Measurements from ENCODE around the gene KRT39. TPM values are rescaled to one million over a fixed set of nuclear protein-coding genes. Genes with fewer than 3 reads are reported as not detected.
"Not testable (repeated sequence)": the region's sequence is repeated elsewhere in the genome, so short reads cannot be mapped to it uniquely, and the experiment has no call there.

The KRT39 gene
- total RNA-seq, 4 donors from 2014 or later = 2.5 to 13.3 TPM; not detected in 2

GRCh38 chr17:40935624-40936023, 31.1 kb downstream of the KRT39 start:
- Histone ChIP-seq H3K4me1 (peaks cover 17% of the 10 kb centered on the region), H3K9me3 (no peaks in the 10 kb centered on the region), H3K4me3 (peak overlapping the region; percentile 36), H3K27me3 (peaks cover 4% of the 10 kb centered on the region), H3K36me3 (no peaks in the 10 kb centered on the region), H3K27ac (no peak overlapping the region)
- 72% methylated on average over 3 of the region's 3 CpGs for WGBS
- TF ChIP-seq POLR2A (IDR thresholded peaks at IDR 0.05) (no peak), EP300 (IDR thresholded peaks at IDR 0.05) (no peak), POLR2AphosphoS5 (IDR thresholded peaks at IDR 0.05) (no peak), CTCF (IDR thresholded peaks at IDR 0.05) (no peak)
- DNase-seq (ENCODE audit: low spot score in 2 of 2) = no peak

GRCh38 chr17:40932608-40933007, 34.1 kb downstream of the KRT39 start:
- H3K27ac ChIP-seq = no peak overlapping the region
- H3K27me3 ChIP-seq = peaks cover 4% of the 10 kb centered on the region
- H3K4me1 ChIP-seq = peaks cover 8% of the 10 kb centered on the region
- no peaks in the 10 kb centered on the region for H3K9me3 ChIP-seq
- WGBS = 72% methylated on average over 2 of the region's 2 CpGs
- no peak overlapping the region for H3K4me3 ChIP-seq
- DNase-seq (ENCODE audit: low spot score in 2 of 2) = no peak
- TF ChIP-seq EP300 (IDR thresholded peaks at IDR 0.05) (no peak), POLR2AphosphoS5 (IDR thresholded peaks at IDR 0.05) (no peak), CTCF (IDR thresholded peaks at IDR 0.05) (no peak), POLR2A (IDR thresholded peaks at IDR 0.05) (no peak)
- no peaks in the 10 kb centered on the region for H3K36me3 ChIP-seq

GRCh38 chr17:40931311-40931710, 35.4 kb downstream of the KRT39 start:
- Histone ChIP-seq H3K27me3 (peaks cover 1% of the 10 kb centered on the region), H3K9me3 (no peaks in the 10 kb centered on the region), H3K36me3 (no peaks in the 10 kb centered on the region), H3K27ac (no peak overlapping the region), H3K4me1 (no peaks in the 10 kb centered on the region), H3K4me3 (no peak overlapping the region)
- DNase-seq (ENCODE audit: low spot score in 2 of 2) = no peak
- no peak for TF ChIP-seq POLR2A (IDR thresholded peaks at IDR 0.05)
- TF ChIP-seq EP300 (IDR thresholded peaks at IDR 0.05) = no peak
- TF ChIP-seq POLR2AphosphoS5 (IDR thresholded peaks at IDR 0.05) = no peak
- TF ChIP-seq CTCF (IDR thresholded peaks at IDR 0.05) = no peak
- WGBS = 51% methylated on average over 3 of the region's 3 CpGs

DNA sequence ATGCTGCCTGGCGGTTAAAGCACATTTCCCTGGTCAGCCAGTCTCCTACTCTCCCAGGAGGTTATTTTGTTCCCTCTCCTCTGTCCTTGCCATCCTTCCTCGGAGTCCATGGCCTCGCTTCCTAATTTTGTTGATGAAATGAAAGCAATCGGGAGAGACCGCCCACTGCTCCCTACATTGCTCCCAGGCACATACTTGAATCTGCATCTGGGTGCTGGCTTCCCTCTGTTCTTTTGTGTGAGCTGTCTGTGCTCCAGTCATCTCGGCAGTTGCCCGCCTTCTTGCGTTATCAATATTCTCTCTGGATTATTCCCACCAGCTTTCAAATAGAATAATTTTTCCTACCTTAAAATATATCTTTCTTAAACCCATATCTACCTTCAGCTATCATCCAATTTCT, 40.4 kb downstream of the KRT39 start:
- 47% methylated on average over 8 of the region's 8 CpGs for WGBS
- no peak for DNase-seq (ENCODE audit: low spot score in 2 of 2)
- TF ChIP-seq EP300 (IDR thresholded peaks at IDR 0.05) (no peak), CTCF (IDR thresholded peaks at IDR 0.05) (no peak), POLR2AphosphoS5 (IDR thresholded peaks at IDR 0.05) (no peak), POLR2A (IDR thresholded peaks at IDR 0.05) (no peak)

GRCh38 chr17:40922239-40922638, 44.5 kb downstream of the KRT39 start:
- H3K4me3 ChIP-seq = no peak overlapping the region
- H3K4me1 ChIP-seq = peaks cover 10% of the 10 kb centered on the region
- WGBS = 25% methylated on average over 2 of the region's 2 CpGs
- H3K27me3 ChIP-seq = no peaks in the 10 kb centered on the region
- no peak for TF ChIP-seq POLR2A (IDR thresholded peaks at IDR 0.05)
- peak in 1 of 3 donors; percentile 42 for TF ChIP-seq POLR2AphosphoS5 (IDR thresholded peaks at IDR 0.05)
- peak in 1 of 2 donors; percentile 79 for DNase-seq (ENCODE audit: low spot score in 2 of 2)
- peak overlapping the region; percentile 73 for H3K27ac ChIP-seq
- no peaks in the 10 kb centered on the region for H3K36me3 ChIP-seq
- no peaks in the 10 kb centered on the region for H3K9me3 ChIP-seq

More for the DNA sequence above, 40.4 kb downstream of the KRT39 start:
- H3K4me1 ChIP-seq = peaks cover 10% of the 10 kb centered on the region
- H3K9me3 ChIP-seq = no peaks in the 10 kb centered on the region
- H3K27ac ChIP-seq = no peak overlapping the region
- H3K36me3 ChIP-seq = no peaks in the 10 kb centered on the region
- no peaks in the 10 kb centered on the region for H3K27me3 ChIP-seq
- H3K4me3 ChIP-seq = no peak overlapping the region

GRCh38 chr17:40921026-40921425, 45.7 kb downstream of the KRT39 start:
- no peaks in the 10 kb centered on the region for H3K27me3 ChIP-seq
- no peak overlapping the region for H3K4me3 ChIP-seq
- no peaks in the 10 kb centered on the region for H3K36me3 ChIP-seq
- no peaks in the 10 kb centered on the region for H3K9me3 ChIP-seq
- peaks cover 10% of the 10 kb centered on the region for H3K4me1 ChIP-seq
- no peak for TF ChIP-seq POLR2AphosphoS5 (IDR thresholded peaks at IDR 0.05)
- TF ChIP-seq CTCF (IDR thresholded peaks at IDR 0.05) = no peak
- TF ChIP-seq POLR2A (IDR thresholded peaks at IDR 0.05) = no peak
- TF ChIP-seq EP300 (IDR thresholded peaks at IDR 0.05) = no peak
- H3K27ac ChIP-seq = no peak overlapping the region
- 63% methylated on average over 2 of the region's 2 CpGs for WGBS
- DNase-seq (ENCODE audit: low spot score in 2 of 2) = no peak

DNA sequence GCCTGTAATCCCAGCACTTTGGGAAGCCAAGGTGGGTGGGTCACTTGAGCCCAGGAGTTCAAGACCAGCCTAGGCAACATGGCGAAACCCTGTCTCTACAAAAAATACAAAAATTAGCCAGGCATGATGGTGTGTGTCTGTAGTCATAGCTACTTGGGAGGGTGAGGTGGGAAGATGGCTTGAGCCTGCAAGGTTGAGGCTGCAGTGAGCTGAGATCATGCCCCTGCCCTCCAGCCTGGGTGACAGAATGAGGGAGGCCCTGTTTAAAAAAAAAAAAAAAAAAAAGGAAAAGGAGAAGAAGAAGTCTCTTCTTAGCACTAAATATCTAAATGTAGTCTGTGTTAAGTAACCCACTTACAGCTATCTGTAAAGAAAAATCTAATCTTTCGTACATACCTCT, 49.6 kb downstream of the KRT39 start:
- H3K27ac ChIP-seq; DNase-seq (ENCODE audit: low spot score in 2 of 2); H3K4me3 ChIP-seq; H3K36me3 ChIP-seq; H3K27me3 ChIP-seq; H3K9me3 ChIP-seq: not testable (repeated sequence)
- peaks cover 32% of the 10 kb centered on the region for H3K4me1 ChIP-seq
- 98% methylated on average over 2 of the region's 2 CpGs for WGBS

Data from suprapubic skin (tissue), 4 donors.